ENCODE data around the gene ZC2HC1B.

- TF ChIP-seq CTCF (IDR thresholded peaks at IDR 0.05; ENCODE audit: low read depth, low read length, poor library complexity, severe bottlenecking) (no peak), EZH2phosphoT487 (IDR thresholded peaks at IDR 0.05; ENCODE audit: borderline replicate concordance, low read length) (no peak)
Measured at GRCh38 chr6:143880412-143880811, 16.1 kb downstream of the ZC2HC1B start.

Measured in DOHH2 (cell line).